ENCODE data around the gene FOXP2.

Gene FOXP2

DNA sequence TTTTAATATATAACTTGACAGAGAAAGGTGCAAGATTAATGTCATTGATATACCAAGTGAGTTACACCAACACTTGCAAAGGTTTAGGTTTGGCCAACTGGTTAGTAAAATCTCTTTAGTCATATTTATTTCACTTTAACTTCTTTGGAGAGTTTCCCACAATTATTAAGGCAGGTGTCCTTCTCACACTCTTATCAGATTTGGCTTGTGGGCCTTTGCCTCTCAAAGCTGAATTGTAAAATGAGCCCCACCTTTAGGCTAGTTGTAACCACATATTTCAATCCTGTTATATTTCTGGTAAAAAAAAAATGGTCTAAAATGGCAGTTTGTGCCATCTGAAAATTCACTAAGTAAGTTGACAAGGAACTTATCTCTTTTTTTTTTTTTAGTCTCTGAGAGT is 26.6 kb upstream of the FOXP2 start:
- POLR2A ChIA-PET, result no interaction called here
- CTCF ChIA-PET, result no interaction called here
- no peak overlapping the region for H3K4me3 ChIP-seq (ENCODE audit: low read depth, low read length)
- no peak for DNase-seq (ENCODE audit: low read depth, low spot score)
- TF ChIP-seq, protein P1, sequence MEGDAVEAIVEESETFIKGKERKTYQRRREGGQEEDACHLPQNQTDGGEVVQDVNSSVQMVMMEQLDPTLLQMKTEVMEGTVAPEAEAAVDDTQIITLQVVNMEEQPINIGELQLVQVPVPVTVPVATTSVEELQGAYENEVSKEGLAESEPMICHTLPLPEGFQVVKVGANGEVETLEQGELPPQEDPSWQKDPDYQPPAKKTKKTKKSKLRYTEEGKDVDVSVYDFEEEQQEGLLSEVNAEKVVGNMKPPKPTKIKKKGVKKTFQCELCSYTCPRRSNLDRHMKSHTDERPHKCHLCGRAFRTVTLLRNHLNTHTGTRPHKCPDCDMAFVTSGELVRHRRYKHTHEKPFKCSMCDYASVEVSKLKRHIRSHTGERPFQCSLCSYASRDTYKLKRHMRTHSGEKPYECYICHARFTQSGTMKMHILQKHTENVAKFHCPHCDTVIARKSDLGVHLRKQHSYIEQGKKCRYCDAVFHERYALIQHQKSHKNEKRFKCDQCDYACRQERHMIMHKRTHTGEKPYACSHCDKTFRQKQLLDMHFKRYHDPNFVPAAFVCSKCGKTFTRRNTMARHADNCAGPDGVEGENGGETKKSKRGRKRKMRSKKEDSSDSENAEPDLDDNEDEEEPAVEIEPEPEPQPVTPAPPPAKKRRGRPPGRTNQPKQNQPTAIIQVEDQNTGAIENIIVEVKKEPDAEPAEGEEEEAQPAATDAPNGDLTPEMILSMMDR (IDR thresholded peaks at IDR 0.05; ENCODE audit: insufficient read depth, low read length, missing control alignments), result no peak

DNA sequence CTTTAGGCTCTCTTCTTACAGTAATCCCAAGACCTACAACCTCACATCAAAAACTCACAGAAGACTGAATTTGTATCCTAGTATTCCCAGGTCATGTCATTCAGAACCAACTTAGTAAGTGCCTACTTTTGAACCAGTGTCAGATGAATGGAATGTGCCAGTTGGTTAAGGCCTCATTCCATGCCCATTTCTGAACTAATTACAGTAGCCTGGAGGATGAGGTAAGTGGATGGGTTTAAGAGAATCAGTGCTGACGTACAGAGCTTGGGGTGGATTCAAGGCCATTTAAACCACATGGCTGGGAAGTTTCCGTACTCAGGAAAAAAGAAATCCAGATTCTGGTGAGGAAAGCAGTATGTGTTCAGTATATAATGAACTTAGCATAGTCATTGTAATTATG is 21.9 kb upstream of the FOXP2 start:
- TF ChIP-seq, protein P1 (IDR thresholded peaks at IDR 0.05; ENCODE audit: insufficient read depth, low read length, missing control alignments), result no peak

DNA sequence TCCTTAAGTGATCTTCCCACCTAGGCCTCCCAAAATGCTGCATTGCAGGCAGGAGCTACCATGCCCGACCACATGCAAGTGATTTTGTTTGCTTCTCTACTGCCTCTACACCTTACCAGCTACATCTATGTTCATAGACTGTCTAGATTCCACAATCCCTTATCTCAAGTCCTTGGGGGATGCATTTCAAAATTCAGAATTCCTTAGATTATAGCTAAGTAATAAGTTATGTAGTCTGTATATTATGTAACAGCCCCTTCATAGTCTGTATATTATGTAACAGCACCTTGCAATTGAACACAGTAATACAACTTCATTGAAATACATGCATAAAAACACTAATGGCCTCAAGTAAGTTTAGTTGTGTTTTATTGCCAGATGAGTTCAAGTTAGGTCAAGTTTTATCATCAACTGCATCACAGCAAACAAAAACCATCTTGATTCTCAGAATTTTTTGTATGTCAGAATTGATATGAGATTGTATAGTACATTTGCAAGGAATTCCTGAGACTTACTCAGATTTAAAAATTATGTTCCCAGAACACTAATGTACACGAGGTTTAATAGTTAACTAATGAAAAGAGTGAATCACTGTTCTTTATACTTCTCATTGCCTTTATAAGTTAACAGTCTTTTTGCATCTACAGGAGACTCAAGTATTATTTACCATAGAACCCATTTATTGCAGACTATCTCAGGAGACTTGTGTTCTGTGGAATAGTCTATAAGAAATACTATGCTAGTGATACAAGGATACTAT is 11.6 kb upstream of the FOXP2 start:
- TF ChIP-seq, protein P1 (IDR thresholded peaks at IDR 0.05; ENCODE audit: insufficient read depth, low read length, missing control alignments), result no peak
- DNase-seq (ENCODE audit: low read depth, low spot score), result no peak
- H3K4me3 ChIP-seq (ENCODE audit: low read depth, low read length), result no peak overlapping the region
- ChIA-PET POLR2A (no interaction called here), CTCF (no interaction called here)

More for the DNA sequence above, 21.9 kb upstream of the FOXP2 start:
- no peak for DNase-seq (ENCODE audit: low read depth, low spot score)
- ChIA-PET CTCF (no interaction called here), POLR2A (no interaction called here)
- no peak overlapping the region for H3K4me3 ChIP-seq (ENCODE audit: low read depth, low read length)

DNA sequence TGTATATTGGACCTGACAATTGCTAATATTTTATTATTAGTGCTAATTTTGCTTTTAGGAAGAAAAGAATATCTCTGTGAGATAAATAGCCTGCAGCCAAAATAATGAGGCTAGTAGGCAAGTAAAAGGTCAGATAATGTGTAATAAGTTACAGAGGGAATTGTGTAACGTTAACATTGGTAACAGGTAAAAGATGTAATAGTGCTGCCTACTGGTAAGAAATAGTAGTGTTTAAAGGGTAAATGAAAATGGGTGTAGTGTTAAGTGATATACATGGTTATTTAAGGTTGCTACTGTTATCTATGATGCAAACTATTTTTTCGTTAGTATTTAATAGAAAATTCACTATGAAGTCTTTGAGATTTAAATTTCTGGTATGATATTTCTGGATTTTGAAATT is 9.2 kb upstream of the FOXP2 start:
- ChIA-PET CTCF (no interaction called here), POLR2A (no interaction called here)
- TF ChIP-seq, protein P1 (IDR thresholded peaks at IDR 0.05; ENCODE audit: insufficient read depth, low read length, missing control alignments), result no peak
- no peak for DNase-seq (ENCODE audit: low read depth, low spot score)
- no peak overlapping the region for H3K4me3 ChIP-seq (ENCODE audit: low read depth, low read length)

DNA sequence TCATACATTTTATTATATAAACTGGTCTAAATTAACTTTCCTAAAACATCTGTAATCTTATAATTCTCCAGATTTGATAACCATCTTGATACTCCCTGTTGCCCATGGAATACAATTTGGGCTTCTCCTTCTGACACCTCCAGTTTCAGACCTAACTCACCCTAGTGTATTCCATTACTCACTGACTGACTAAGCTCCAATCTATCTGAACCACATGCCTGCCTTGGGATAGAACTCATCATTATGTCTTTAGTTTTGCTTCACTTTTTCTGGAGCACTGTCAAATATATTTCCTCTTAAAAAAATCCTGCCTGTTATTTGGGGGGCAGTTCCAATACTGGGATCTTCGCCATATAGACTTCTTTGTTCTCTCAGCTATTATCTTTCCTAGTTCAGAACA is 4.9 kb upstream of the FOXP2 start:
- no peak overlapping the region for H3K4me3 ChIP-seq (ENCODE audit: low read depth, low read length)
- DNase-seq (ENCODE audit: low read depth, low spot score), result no peak
- POLR2A ChIA-PET, result no interaction called here
- TF ChIP-seq, protein P1 (IDR thresholded peaks at IDR 0.05; ENCODE audit: insufficient read depth, low read length, missing control alignments), result no peak
- CTCF ChIA-PET, result no interaction called here

DNA sequence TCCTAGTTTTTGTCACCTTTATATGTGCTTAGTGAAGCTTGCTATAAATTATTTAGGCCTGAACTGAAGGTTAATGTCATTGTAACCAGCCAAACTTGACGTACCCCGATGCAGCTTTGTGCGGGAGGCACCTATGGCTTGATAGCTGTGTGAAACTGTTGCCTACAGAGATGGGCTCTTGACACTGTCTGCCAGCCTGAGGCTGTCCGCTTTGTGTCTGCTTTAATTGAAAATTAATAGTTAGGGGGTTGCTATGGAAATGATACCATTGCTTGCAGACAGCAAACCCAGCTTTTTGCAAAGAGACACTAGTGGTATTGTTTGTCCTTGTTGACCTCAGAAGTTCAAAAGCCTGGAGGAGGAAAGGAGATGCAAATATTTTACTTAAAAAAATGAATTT is 2.1 kb upstream of the FOXP2 start:
- DNase-seq (ENCODE audit: low read depth, low spot score), result no peak
- TF ChIP-seq, protein P1 (IDR thresholded peaks at IDR 0.05; ENCODE audit: insufficient read depth, low read length, missing control alignments), result no peak
- H3K4me3 ChIP-seq (ENCODE audit: low read depth, low read length), result no peak overlapping the region
- CTCF ChIA-PET, result no interaction called here
- POLR2A ChIA-PET, result no interaction called here

Measured in AG04449 (cell line).